ENCODE measurements around the gene E2F1. TPM values are rescaled to one million over a fixed set of nuclear protein-coding genes. Genes with fewer than 3 reads are reported as not detected.

The E2F1 gene, protein sequence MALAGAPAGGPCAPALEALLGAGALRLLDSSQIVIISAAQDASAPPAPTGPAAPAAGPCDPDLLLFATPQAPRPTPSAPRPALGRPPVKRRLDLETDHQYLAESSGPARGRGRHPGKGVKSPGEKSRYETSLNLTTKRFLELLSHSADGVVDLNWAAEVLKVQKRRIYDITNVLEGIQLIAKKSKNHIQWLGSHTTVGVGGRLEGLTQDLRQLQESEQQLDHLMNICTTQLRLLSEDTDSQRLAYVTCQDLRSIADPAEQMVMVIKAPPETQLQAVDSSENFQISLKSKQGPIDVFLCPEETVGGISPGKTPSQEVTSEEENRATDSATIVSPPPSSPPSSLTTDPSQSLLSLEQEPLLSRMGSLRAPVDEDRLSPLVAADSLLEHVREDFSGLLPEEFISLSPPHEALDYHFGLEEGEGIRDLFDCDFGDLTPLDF
- total RNA-seq: 100 to 1,000 TPM in 1 of 2 donors, 10 to 100 TPM in 1; 45.4 to 123 TPM

DNA sequence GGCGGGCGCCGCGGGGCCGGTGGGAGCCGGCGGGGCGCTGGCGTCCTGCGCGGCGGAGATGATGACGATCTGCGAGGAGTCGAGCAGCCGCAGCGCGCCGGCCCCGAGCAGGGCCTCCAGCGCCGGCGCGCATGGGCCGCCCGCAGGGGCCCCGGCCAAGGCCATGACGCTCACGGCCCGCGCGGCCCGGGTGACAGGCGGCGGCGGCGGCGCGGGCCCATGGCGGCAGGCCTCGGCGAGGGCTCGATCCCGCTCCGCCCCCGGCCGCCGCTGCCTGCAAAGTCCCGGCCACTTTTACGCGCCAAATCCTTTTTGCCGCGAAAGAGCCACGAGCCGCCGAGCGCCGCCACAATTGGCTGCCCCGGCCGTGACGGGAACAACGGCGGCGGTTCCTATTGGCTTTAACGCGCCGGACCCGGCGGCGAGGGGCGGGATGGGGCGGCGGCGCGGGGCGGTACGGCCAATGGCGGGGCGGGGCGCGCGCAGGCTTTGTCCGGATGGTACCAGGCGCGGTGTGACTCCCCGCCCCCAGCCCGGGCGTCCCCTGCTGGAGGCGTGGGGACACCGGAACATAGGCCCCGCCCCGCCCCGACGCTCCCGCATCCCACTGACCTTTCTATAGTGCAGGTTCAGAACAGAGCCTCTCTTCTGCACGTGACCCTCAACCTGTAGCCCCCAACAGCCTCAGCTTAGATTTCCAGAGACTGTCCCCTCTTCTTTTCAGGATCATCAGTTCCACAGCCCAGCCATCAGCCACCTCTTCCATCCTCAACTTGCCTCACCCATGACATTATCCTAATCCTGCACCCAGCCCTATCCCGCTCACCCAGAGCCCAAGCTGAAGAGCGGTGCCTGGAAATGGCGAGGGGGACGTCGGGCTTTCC, at the start of gene E2F1:
Gene E2F1, minus strand, starts transcription at position 286 of the 884 bp plus-strand sequence. Its CDS starts 121 bp downstream, at position 165.
- Mint-ChIP-seq H3K27me3 (no peaks in the 10 kb centered on the region), H3K4me1 (ENCODE audit: low read depth in 2 of 2) (peaks cover 44 to 53% of the 10 kb centered on the region in 2 donors), H3K4me3 (peak within 1 kb of the TSS; percentile 88), H3K27ac (peak within 1 kb of the TSS; percentile 78 to 84), H3K36me3 (no peaks in the 10 kb centered on the region), H3K9me3 (no peaks in the 10 kb centered on the region)
- peak; percentile 97 for DNase-seq (ENCODE audit: low spot score)
- ATAC-seq: peak; percentile 94 to 98

DNA sequence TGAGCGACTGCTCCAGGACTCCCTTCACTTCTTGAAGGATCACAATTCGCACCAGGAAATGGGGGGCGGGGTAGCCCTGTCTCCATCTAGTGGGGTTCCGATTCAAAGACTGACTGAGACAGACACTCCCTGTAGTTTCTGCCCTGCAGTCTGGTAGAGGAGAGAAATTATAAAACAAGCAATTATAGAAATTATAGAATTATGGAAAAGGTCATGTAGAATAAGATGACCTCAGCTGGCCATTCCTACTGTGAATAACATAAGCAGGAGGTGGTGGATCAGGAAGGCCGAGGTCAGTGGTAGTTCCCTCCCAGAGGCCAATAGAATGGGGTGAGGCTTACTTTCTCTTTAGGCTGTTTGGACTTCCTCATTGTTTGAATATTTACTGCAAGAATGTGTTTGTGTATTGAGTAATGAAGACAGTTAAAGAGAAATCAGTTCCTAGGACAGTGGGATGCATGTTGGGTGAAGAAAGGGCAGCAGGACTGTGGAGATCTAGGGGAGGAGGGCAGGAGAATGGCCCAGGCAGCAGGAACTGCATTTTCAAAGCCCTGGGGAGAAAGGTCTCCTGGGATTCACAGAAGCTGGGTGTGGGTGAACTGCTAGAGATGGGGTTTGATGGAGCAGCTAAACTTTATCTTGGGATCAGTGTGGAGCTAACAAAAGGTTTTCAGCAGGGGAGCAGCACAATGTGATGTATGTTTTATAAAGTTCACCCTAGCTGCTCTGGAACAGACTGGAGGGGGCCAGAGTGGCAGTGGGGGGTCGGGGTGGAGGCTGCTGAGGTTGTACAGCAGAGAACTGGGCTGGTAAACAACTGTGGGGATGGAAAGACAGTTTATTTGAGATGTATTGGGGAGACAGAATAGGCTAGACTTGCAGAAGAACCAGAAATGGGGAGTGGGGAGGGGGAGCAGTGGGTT, 47.7 kb upstream of the E2F1 start:
- peak overlapping the region; percentile 2 to 19 for H3K27ac Mint-ChIP-seq
- peaks cover 10% of the 10 kb centered on the region for H3K36me3 Mint-ChIP-seq
- H3K4me3 Mint-ChIP-seq: no peak overlapping the region
- ATAC-seq (no peak), DNase-seq (ENCODE audit: low spot score) (peak; percentile 29)
- H3K27me3 Mint-ChIP-seq: no peaks in the 10 kb centered on the region
- no peaks in the 10 kb centered on the region for H3K9me3 Mint-ChIP-seq
- H3K4me1 Mint-ChIP-seq (ENCODE audit: low read depth in 2 of 2): peaks cover 23 to 27% of the 10 kb centered on the region in 2 donors

DNA sequence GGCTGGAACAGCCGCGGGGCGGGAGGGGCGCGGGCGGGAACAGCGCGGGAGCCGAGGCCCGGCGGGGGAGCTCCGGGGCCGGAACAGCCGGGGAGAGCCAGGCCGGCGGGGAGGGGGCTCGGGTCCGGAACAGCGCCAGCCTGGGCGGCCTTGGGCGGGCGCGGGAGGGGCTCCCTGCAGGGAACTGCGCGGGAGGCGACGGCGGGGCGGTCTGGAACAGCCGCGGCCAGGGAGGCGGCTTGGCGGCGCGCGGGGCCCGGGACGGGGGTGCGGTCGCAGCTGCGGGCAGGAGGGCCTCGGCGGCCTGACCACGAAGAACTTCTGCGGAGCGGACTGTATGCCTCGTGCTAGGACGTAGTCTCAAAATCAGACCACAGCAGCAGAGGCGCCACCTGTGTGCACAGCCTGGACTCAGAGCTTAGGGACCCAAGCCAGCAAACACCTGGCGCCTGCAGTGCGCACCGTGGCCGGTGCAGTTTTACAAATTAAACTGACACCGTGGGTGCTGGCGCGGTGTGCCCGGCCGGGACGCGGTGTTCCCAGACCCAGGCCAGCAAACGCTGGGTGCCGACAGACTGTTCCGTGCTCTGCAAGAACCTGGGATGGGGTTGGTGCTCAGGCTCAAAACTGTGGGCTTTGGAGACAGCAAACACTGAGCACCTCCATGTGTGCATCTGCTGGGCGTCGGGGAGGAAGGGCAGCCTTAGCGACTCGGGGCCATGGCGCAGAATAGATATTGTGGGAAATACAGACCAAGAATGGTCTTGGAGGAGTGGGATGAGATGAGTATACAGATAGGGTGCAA, 46.2 kb upstream of the E2F1 start:
- Mint-ChIP-seq H3K4me3 (peak overlapping the region; percentile 90), H3K4me1 (ENCODE audit: low read depth in 2 of 2) (peaks cover 20 to 27% of the 10 kb centered on the region in 2 donors), H3K27ac (no peak overlapping the region), H3K9me3 (no peaks in the 10 kb centered on the region), H3K36me3 (peaks cover 10% of the 10 kb centered on the region), H3K27me3 (no peaks in the 10 kb centered on the region)
- DNase-seq (ENCODE audit: low spot score) (peak; percentile 87), ATAC-seq (peak in 1 of 2 donors; percentile 61)

GRCh38 chr20:33731693-33732165, 45.5 kb upstream of the E2F1 start, which contains the start of gene ZNF341:
TSS of gene ZNF341 (plus strand) at chr20:33731996. CDS start at chr20:33732022, 26 bp downstream.
- Mint-ChIP-seq H3K27ac (peak within 1 kb of the TSS; percentile 84 to 94), H3K4me3 (peak within 1 kb of the TSS; percentile 90), H3K9me3 (no peaks in the 10 kb centered on the region), H3K27me3 (no peaks in the 10 kb centered on the region), H3K4me1 (ENCODE audit: low read depth in 2 of 2) (peaks cover 20 to 27% of the 10 kb centered on the region in 2 donors), H3K36me3 (peaks cover 7% of the 10 kb centered on the region)
- ATAC-seq (peak; percentile 88 to 95), DNase-seq (ENCODE audit: low spot score) (peak; percentile 93)

GRCh38 chr20:33730946-33731692, 44.9 kb upstream of the E2F1 start:
- peaks cover 1% of the 10 kb centered on the region for H3K36me3 Mint-ChIP-seq
- peak overlapping the region; percentile 84 to 94 for H3K27ac Mint-ChIP-seq
- H3K4me3 Mint-ChIP-seq: peak overlapping the region; percentile 90
- H3K9me3 Mint-ChIP-seq: no peaks in the 10 kb centered on the region
- DNase-seq (ENCODE audit: low spot score): peak; percentile 58
- H3K4me1 Mint-ChIP-seq (ENCODE audit: low read depth in 2 of 2): peaks cover 20 to 27% of the 10 kb centered on the region in 2 donors
- ATAC-seq: no peak
- H3K27me3 Mint-ChIP-seq: no peaks in the 10 kb centered on the region

GRCh38 chr20:33729101-33729500, 42.9 kb upstream of the E2F1 start:
- ATAC-seq (no peak), DNase-seq (ENCODE audit: low spot score) (no peak)
- no peaks in the 10 kb centered on the region for H3K9me3 Mint-ChIP-seq
- peaks cover 16 to 23% of the 10 kb centered on the region in 2 donors for H3K4me1 Mint-ChIP-seq (ENCODE audit: low read depth in 2 of 2)
- H3K36me3 Mint-ChIP-seq: no peaks in the 10 kb centered on the region
- no peak overlapping the region for H3K4me3 Mint-ChIP-seq
- H3K27ac Mint-ChIP-seq: no peak overlapping the region
- no peaks in the 10 kb centered on the region for H3K27me3 Mint-ChIP-seq

DNA sequence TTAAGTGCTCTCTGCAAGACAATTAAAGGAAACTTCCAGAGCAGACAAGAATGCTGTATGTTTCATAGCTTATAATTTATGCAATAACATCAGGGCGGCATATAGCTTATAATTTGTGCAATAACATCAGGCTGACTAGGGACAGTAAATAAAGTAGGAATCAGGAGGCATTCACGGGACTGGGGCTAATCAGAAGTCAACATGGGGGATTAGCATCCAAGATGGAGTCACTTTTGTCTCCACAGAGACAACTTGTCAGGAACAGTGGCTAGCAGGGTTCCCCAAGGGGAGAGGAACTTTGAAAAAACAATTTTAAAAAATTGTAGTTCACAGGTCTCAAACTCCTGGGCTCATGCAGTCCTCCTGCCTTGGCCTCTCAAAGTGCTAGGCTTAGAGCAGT, 42.3 kb upstream of the E2F1 start:
- Mint-ChIP-seq H3K36me3 (no peaks in the 10 kb centered on the region), H3K4me1 (ENCODE audit: low read depth in 2 of 2) (peaks cover 10 to 17% of the 10 kb centered on the region in 2 donors), H3K9me3 (no peaks in the 10 kb centered on the region), H3K27me3 (no peaks in the 10 kb centered on the region), H3K27ac (peak overlapping the region in 1 of 2 donors; percentile 5), H3K4me3 (no peak overlapping the region)
- ATAC-seq (no peak), DNase-seq (ENCODE audit: low spot score) (peak; percentile 23)

GRCh38 chr20:33727806-33728205, 41.6 kb upstream of the E2F1 start:
- Mint-ChIP-seq H3K36me3 (no peaks in the 10 kb centered on the region), H3K4me3 (no peak overlapping the region), H3K9me3 (no peaks in the 10 kb centered on the region), H3K27me3 (no peaks in the 10 kb centered on the region), H3K4me1 (ENCODE audit: low read depth in 2 of 2) (peaks cover 10 to 14% of the 10 kb centered on the region in 2 donors), H3K27ac (peak overlapping the region in 1 of 2 donors; percentile 5)
- DNase-seq (ENCODE audit: low spot score) (peak; percentile 42), ATAC-seq (no peak)

GRCh38 chr20:33727115-33727479, 40.9 kb upstream of the E2F1 start:
- no peak for ATAC-seq
- Mint-ChIP-seq H3K36me3 (no peaks in the 10 kb centered on the region), H3K9me3 (no peaks in the 10 kb centered on the region), H3K4me3 (no peak overlapping the region), H3K27ac (no peak overlapping the region), H3K4me1 (ENCODE audit: low read depth in 2 of 2) (peaks cover 7 to 10% of the 10 kb centered on the region in 2 donors), H3K27me3 (no peaks in the 10 kb centered on the region)
- peak; percentile 8 for DNase-seq (ENCODE audit: low spot score)

- no peak for DNase-seq (ENCODE audit: low spot score)
- no peaks in the 10 kb centered on the region for H3K27me3 Mint-ChIP-seq
- H3K4me1 Mint-ChIP-seq (ENCODE audit: low read depth in 2 of 2): peaks cover 4 to 5% of the 10 kb centered on the region in 2 donors
- no peak overlapping the region for H3K4me3 Mint-ChIP-seq
- H3K9me3 Mint-ChIP-seq: no peaks in the 10 kb centered on the region
- ATAC-seq: no peak
- H3K27ac Mint-ChIP-seq: no peak overlapping the region
- H3K36me3 Mint-ChIP-seq: no peaks in the 10 kb centered on the region
These were observed 39.6 kb upstream of the E2F1 start for GRCh38 chr20:33725607-33726264.

DNA sequence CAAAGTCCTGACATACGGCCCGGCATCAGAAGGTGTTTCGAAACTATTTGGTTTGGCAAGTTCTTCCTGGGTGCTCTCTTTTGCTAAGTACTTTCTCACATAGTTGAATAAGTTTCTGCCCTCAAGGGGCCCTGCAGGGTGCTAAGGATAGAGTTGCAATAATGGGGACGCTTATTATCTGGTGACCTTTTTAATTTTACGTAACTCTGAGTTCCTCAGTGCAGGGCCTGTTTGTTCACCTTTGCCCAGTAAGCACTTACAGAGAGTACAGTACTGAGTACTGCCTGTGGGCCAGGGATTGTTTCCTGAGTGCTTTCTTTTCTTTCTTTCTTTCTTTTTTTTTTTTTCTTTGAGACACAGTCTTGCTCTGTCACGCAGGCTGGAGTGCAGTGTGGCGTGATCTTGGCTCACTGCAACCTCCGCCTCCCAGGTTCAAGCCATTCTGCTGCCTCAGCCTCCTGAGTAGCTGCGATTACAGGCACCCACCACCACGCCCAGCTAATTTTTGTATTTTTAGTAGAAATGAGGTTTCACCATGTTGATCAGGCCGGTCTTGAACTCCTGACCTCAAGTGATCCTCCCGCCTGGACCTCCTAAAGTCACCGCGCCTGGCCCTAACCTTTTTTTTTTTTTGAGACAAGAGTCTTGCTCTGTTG, 38.4 kb upstream of the E2F1 start:
- peak; percentile 50 for DNase-seq (ENCODE audit: low spot score)
- Mint-ChIP-seq H3K4me1 (ENCODE audit: low read depth in 2 of 2) (peaks cover 10 to 13% of the 10 kb centered on the region in 2 donors), H3K36me3 (no peaks in the 10 kb centered on the region), H3K27me3 (no peaks in the 10 kb centered on the region), H3K27ac (no peak overlapping the region), H3K9me3 (no peaks in the 10 kb centered on the region), H3K4me3 (no peak overlapping the region)
- no peak for ATAC-seq
